PC-9 (cell line): ENCODE data around the gene ULK3. TPM values are rescaled to one million over a fixed set of nuclear protein-coding genes. Genes with fewer than 3 reads are reported as not detected.

ENCODE experiments used
- BruUV-seq: library from RNA; stranded (reverse); fragments of 400-500 nt; replicated peaks from 2 replicates; lab custom pipeline; 2021; lab: Mats Ljungman, UMichigan
- CTCF ChIA-PET: fragments of 300-600 bp; sonication (Branson Sonifier 250); formaldehyde crosslinking; loops from one replicate; lab custom pipeline; 2022; ENCODE audit warnings: antibody characterized with exemption; lab: Charles Lee
- POLR2A ChIA-PET: fragments of 300-600 bp; sonication (Branson Sonifier 250); formaldehyde crosslinking; loops from one replicate; lab custom pipeline; 2022; ENCODE audit warnings: antibody characterized with exemption; ENCODE audit not compliant: unreplicated experiment; lab: Charles Lee
- DNase-seq, 2 experiments: peaks; one replicate each; pipeline versions ENCODE4 v3.0.0 to v3.0.0-alpha.2; 2015 to 2022; ENCODE audit warnings: mixed read lengths in 1 of 2
- H2AFZ ChIP-seq: fragments of 200-600 bp; sonication (generic); 2 replicates; pipeline ENCODE4 v1.8.1; 2017; ENCODE audit warnings: antibody characterized with exemption
- H3F3A ChIP-seq: fragments of 200-600 bp; sonication (generic); 2 replicates; pipeline ENCODE4 v1.8.1; 2017; ENCODE audit warnings: antibody characterized with exemption, mild to moderate bottlenecking, low read depth; ENCODE audit not compliant: insufficient read depth
- H3K27ac ChIP-seq: fragments of 200-600 bp; sonication (generic); 2 replicates; pipeline ENCODE4 v1.6.1; 2016; ENCODE audit warnings: mixed run types
- H3K27me3 ChIP-seq: fragments of 200-600 bp; sonication (generic); 2 replicates; pipeline ENCODE4 v1.6.1; 2016; ENCODE audit warnings: low read depth, mixed run types; ENCODE audit not compliant: insufficient read depth
- H3K36me3 ChIP-seq: fragments of 200-600 bp; sonication (generic); 2 replicates; pipeline ENCODE4 v1.6.1; 2016; ENCODE audit warnings: low read depth, mixed run types
- H3K4me1 ChIP-seq: fragments of 200-600 bp; sonication (generic); replicated peaks from 2 replicates; pipeline ENCODE4 v1.6.1; 2016; ENCODE audit warnings: mixed run types; ENCODE audit not compliant: insufficient read depth
- H3K4me2 ChIP-seq: fragments of 200-600 bp; sonication (generic); 2 replicates; pipeline ENCODE4 v1.6.1; 2017; ENCODE audit warnings: mixed run types
- H3K4me3 ChIP-seq: fragments of 200-600 bp; sonication (generic); 2 replicates; pipeline ENCODE4 v1.6.1; 2016; ENCODE audit warnings: mixed run types
- H3K79me2 ChIP-seq: fragments of 200-600 bp; sonication (generic); 2 replicates; pipeline ENCODE4 v1.6.1; 2017; ENCODE audit warnings: low read depth, mixed run types
- H3K9me2 ChIP-seq: fragments of 200-600 bp; sonication (generic); 2 replicates; pipeline ENCODE4 v1.8.1; 2017; ENCODE audit warnings: mild to moderate bottlenecking; ENCODE audit not compliant: insufficient read depth
- H3K9me3 ChIP-seq: fragments of 200-600 bp; sonication (generic); 2 replicates; pipeline ENCODE4 v1.8.1; 2016; ENCODE audit warnings: low read depth; ENCODE audit not compliant: insufficient read depth
- H4K20me1 ChIP-seq: fragments of 200-600 bp; sonication (generic); 2 replicates; pipeline ENCODE4 v1.8.1; 2017; ENCODE audit not compliant: insufficient read depth
- EZH2 ChIP-seq: fragments of 200-600 bp; sonication (generic); IDR thresholded peaks from 2 replicates; pipeline ENCODE4 v1.8.0; 2017; ENCODE audit warnings: antibody characterized with exemption, low read depth
- intact Hi-C: fragments of 100-400 bp; cut with micrococcal nuclease; formaldehyde crosslinking; loops from one replicate; pipeline ENCODE4 v1.10.0; 2022; ENCODE audit not compliant: unreplicated experiment
- total RNA-seq: library from RNA; stranded (reverse); gene quantifications from 2 replicates; pipeline ENCODE4 v1.2.3, GENCODE V29; 2021
- TF ChIP-seq, protein P1 (sequence below): fragments of 200-600 bp; sonication (generic); conservative IDR thresholded peaks from 2 replicates; pipeline ENCODE4 v1.6.1; 2017; ENCODE audit warnings: mixed run types, antibody characterized with exemption, mild to moderate bottlenecking, moderate library complexity

Gene ULK3
- total RNA-seq, 1 experiment from 2014 or later, result 30.2 TPM

DNA sequence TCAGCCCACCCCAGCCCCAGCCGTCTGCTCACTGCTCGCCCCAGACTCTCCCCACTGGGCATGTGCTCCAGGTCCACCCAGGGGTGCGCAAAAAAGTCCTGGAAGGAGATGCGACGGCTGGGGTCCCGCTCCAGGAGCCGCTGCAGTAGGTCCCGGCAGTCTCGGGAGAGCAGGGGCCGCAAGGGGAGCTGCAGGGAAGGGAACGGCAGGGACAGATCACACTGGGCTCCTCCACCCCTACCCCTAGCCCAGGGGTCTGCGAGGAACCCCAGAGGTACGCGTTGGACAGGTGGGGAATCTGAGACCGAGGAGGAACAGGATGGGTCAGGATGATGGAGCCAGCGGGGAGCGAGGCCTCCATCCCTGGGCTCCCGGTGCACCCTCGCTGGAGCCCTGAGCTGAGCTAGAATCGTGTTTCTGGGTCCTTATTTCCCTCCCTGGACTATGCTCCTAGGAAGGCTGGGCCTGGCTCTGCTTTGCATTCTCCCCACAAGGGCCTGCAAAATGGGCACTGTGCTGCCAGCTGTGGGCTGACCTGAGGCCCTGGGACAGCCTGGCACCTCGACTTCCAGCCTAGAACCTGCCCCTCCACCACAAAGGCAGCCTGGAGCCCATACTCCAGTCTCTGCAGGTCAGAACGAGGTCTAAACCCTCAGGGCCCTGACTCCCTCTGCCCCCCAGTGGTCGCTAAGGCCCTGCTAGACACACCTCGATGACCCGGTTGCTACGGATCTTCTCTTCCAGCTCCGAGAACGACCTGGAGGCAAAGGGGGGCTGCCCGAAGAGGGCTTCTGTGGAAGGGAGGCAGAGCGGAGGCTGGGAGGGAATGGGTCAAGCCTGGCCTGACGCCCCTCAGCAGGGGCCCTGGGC, 3.2 kb downstream of the ULK3 start:
- Histone ChIP-seq H3K36me3 (no peaks in the 10 kb centered on the region), H3F3A (peaks cover 3% of the 10 kb centered on the region; the same call in 1 of the 2 replicates), H4K20me1 (no peaks in the 10 kb centered on the region; the same call in 1 of the 2 replicates), H2AFZ (no peak overlapping the region), H3K27me3 (no peaks in the 10 kb centered on the region), H3K4me2 (no peak overlapping the region), H3K4me1 (peaks cover 11% of the 10 kb centered on the region), H3K9me2 (no peaks in the 10 kb centered on the region), H3K9me3 (no peaks in the 10 kb centered on the region), H3K79me2 (no peaks in the 10 kb centered on the region), H3K4me3 (no peak overlapping the region), H3K27ac (no peak overlapping the region)
- TF ChIP-seq, protein P1, sequence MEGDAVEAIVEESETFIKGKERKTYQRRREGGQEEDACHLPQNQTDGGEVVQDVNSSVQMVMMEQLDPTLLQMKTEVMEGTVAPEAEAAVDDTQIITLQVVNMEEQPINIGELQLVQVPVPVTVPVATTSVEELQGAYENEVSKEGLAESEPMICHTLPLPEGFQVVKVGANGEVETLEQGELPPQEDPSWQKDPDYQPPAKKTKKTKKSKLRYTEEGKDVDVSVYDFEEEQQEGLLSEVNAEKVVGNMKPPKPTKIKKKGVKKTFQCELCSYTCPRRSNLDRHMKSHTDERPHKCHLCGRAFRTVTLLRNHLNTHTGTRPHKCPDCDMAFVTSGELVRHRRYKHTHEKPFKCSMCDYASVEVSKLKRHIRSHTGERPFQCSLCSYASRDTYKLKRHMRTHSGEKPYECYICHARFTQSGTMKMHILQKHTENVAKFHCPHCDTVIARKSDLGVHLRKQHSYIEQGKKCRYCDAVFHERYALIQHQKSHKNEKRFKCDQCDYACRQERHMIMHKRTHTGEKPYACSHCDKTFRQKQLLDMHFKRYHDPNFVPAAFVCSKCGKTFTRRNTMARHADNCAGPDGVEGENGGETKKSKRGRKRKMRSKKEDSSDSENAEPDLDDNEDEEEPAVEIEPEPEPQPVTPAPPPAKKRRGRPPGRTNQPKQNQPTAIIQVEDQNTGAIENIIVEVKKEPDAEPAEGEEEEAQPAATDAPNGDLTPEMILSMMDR, result no peak
- no peak for TF ChIP-seq EZH2
- intact Hi-C loops, result no loop called here
- no TSS peak for BruUV-seq
- CTCF ChIA-PET, result no interaction called here
- POLR2A ChIA-PET, result no interaction called here
- DNase-seq, result no peak

DNA sequence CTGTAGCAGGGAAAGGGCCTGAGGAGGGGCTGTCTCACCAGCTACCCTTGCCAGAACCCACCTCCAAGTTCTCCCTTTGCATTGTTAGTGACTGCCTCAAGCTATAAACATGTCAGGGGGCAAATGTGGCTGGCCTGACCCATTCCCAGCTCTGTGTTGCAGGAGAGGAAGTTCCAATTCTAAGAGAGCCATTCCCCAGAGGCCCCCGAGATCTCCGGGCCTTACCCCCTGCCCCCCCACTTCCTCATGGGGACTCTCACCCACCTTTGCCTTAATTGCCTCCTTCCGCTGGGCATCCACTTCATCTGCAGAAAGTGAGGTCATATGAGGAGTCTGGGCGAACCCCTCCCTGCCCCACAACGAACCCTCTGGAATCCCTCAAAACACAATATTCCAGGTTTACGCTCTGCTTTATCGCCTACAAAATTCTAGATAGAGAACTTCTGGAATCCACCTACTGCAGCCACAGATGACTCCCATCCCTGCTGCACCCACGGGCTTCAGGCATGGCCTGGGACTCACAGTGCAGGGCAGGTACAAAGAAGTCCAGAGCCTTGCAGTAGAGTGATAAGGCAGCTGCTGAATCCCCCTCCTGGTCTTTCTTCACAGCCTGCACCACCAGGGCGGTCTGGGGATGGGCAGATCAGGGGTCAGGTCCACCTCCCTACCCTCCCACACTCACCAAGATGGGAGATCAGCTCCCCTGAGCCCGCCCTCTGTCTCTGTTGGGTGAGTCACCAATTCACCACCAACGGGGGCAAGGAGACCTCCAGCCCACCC, 4.0 kb downstream of the ULK3 start:
- Histone ChIP-seq H3K4me3 (no peak overlapping the region), H3F3A (peaks cover under 1% of the 10 kb centered on the region; the same call in 1 of the 2 replicates), H4K20me1 (no peaks in the 10 kb centered on the region; the same call in 1 of the 2 replicates), H3K9me3 (no peaks in the 10 kb centered on the region), H3K4me2 (no peak overlapping the region), H3K79me2 (no peaks in the 10 kb centered on the region), H3K4me1 (peaks cover 11% of the 10 kb centered on the region), H3K27ac (no peak overlapping the region), H3K9me2 (no peaks in the 10 kb centered on the region), H3K27me3 (no peaks in the 10 kb centered on the region), H2AFZ (no peak overlapping the region), H3K36me3 (no peaks in the 10 kb centered on the region)
- intact Hi-C loops, result no loop called here
- no TSS peak for BruUV-seq
- ChIA-PET POLR2A (no interaction called here), CTCF (no interaction called here)
- DNase-seq, result no peak
- TF ChIP-seq EZH2, result no peak
- TF ChIP-seq, protein P1, result no peak

DNA sequence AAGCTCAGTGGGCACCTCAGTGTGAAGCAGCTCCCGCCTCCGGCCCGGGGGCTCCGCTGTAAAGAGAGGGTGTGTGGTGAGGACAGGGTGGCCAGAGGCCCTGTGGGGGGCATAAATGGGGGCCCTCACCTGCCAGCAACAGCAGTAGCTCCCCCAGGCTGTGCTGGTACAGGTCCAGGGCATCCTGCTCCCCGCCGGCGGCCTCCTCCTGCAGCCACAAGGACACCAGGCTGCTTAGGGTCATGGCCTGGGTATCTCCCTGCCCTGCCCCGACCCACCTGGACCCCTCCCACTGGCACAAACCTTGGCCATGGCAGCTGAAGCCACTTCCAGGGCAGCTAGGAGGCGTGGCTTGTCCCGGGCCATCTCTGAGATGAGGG, 4.8 kb downstream of the ULK3 start:
- intact Hi-C loops, result no loop called here
- Histone ChIP-seq H3K27me3 (no peaks in the 10 kb centered on the region), H2AFZ (no peak overlapping the region), H3K36me3 (no peaks in the 10 kb centered on the region), H3F3A (no peaks in the 10 kb centered on the region), H4K20me1 (no peaks in the 10 kb centered on the region; the same call in 1 of the 2 replicates), H3K4me2 (no peak overlapping the region), H3K4me3 (no peak overlapping the region), H3K9me3 (no peaks in the 10 kb centered on the region), H3K27ac (no peak overlapping the region), H3K4me1 (peaks cover 6% of the 10 kb centered on the region), H3K79me2 (no peaks in the 10 kb centered on the region), H3K9me2 (no peaks in the 10 kb centered on the region)
- ChIA-PET POLR2A (no interaction called here), CTCF (no interaction called here)
- TF ChIP-seq EZH2, result no peak
- no TSS peak for BruUV-seq
- DNase-seq, result no peak
